ENCODE results near the gene SMPD1.
A peak's percentile ranks its signal among the peaks of the same experiment; 100 is the strongest.

The SMPD1 gene

GRCh38 chr11:6438979-6439571, 48.8 kb downstream of the SMPD1 start:
- Histone ChIP-seq H3K4me1 (ENCODE audit: control insufficient read depth, insufficient read depth, low read length, unreplicated experiment) (no peaks in the 10 kb centered on the region), H3K27ac (ENCODE audit: low read depth, low read length) (no peak overlapping the region), H3K36me3 (ENCODE audit: insufficient read depth, low read length) (no peaks in the 10 kb centered on the region), H3K27me3 (ENCODE audit: insufficient read depth, low read length) (no peaks in the 10 kb centered on the region), H2AFZ (ENCODE audit: low read length, unreplicated experiment) (peak overlapping the region; percentile 57), H3K4me3 (ENCODE audit: low read depth, low read length) (no peak overlapping the region), H3K79me2 (ENCODE audit: control insufficient read depth, insufficient read depth, low read length, unreplicated experiment) (no peaks in the 10 kb centered on the region)

DNA sequence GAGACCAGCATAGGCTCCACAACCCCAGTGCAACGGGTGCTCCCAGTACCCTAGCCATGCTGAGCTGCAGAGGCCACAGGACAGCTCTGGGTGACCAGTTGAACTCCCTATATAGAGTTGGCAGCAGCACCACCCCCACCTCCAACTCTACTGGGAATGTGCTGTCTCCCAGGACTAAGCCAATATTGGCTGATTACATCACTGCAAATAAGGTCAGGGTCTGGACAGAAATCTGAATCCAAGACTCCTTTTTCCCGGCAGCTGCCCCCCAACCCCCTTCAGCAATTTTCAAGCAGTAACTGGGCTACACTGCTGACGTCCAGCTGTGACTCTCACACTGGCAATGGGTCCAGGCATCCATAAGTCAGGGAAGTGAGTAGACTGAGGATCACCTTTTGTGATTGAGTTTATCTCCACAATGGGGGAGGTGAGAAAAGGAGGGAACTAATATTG, 50.7 kb downstream of the SMPD1 start, which contains the start of gene HPX:
Gene HPX (minus strand): TSS at position 82 of the 453 bp plus-strand sequence. CDS start 24 bp downstream, at position 58.
- Histone ChIP-seq H3K36me3 (ENCODE audit: insufficient read depth, low read length) (no peaks in the 10 kb centered on the region), H3K4me1 (ENCODE audit: control insufficient read depth, insufficient read depth, low read length, unreplicated experiment) (no peaks in the 10 kb centered on the region), H3K4me3 (ENCODE audit: low read depth, low read length) (no peak within 1 kb of the TSS), H3K79me2 (ENCODE audit: control insufficient read depth, insufficient read depth, low read length, unreplicated experiment) (no peaks in the 10 kb centered on the region), H3K27ac (ENCODE audit: low read depth, low read length) (no peak within 1 kb of the TSS), H3K27me3 (ENCODE audit: insufficient read depth, low read length) (no peaks in the 10 kb centered on the region), H2AFZ (ENCODE audit: low read length, unreplicated experiment) (no peak within 1 kb of the TSS)

DNA sequence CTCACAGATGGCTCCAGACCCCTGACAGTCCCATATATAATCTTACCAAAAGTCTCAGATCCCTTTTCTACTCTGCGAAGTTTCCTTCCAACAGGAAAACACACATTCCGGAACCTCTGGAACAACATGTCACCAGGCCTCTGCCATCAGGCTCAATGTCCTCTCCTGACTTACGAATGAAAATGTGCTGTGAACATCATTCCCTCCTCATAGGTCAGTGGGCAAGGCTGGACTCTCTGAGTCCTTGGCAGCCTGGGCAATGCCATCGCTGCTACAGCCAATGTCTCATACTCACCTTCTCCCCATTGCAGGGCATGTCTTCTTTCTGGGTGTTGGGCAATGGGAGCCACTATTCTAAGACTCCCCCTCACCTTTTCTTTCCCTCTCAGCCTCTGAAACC, 52.2 kb downstream of the SMPD1 start:
- no peaks in the 10 kb centered on the region for H3K79me2 ChIP-seq (ENCODE audit: control insufficient read depth, insufficient read depth, low read length, unreplicated experiment)
- no peaks in the 10 kb centered on the region for H3K4me1 ChIP-seq (ENCODE audit: control insufficient read depth, insufficient read depth, low read length, unreplicated experiment)
- no peak overlapping the region for H3K4me3 ChIP-seq (ENCODE audit: low read depth, low read length)
- H3K36me3 ChIP-seq (ENCODE audit: insufficient read depth, low read length), result no peaks in the 10 kb centered on the region
- H2AFZ ChIP-seq (ENCODE audit: low read length, unreplicated experiment), result no peak overlapping the region
- H3K27ac ChIP-seq (ENCODE audit: low read depth, low read length), result no peak overlapping the region
- no peaks in the 10 kb centered on the region for H3K27me3 ChIP-seq (ENCODE audit: insufficient read depth, low read length)

DNA sequence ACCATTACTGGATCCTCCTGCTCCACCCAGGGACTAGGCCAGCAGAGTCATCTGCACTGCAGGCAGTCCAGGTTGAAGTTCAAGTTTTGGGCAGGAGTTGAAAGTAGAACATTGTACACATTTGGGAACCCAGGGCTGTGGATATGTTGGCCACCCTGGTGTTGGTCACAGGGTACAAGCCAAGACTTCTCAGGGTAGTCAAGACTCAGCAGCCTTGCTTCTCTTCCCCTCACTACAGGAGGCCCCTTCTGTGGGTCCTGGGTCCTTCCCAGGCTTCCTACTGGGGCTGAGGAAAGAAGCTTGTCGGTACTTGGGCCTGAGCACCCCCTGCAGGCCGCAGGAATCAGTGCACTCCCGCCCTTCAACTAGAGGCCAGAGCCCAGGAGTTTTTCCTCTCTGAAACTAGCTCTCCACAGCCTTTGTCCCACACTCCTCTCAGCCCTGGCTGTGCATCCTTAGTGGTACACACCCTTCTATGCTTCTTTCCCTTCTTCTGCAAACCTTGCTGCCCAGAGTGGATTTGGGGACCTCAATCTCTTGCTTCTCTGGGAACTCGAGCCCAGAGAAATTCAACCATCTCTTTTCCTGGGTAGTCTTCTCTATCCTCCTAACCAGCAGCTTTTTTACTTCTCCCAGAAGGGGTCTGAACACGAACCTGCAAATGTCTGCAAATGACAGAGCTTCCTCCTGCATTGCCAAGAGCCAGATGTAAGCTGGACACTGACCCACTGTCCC, 53.2 kb downstream of the SMPD1 start:
- Histone ChIP-seq H3K36me3 (ENCODE audit: insufficient read depth, low read length) (no peaks in the 10 kb centered on the region), H3K79me2 (ENCODE audit: control insufficient read depth, insufficient read depth, low read length, unreplicated experiment) (no peaks in the 10 kb centered on the region), H3K27me3 (ENCODE audit: insufficient read depth, low read length) (no peaks in the 10 kb centered on the region), H2AFZ (ENCODE audit: low read length, unreplicated experiment) (no peak overlapping the region), H3K27ac (ENCODE audit: low read depth, low read length) (no peak overlapping the region), H3K4me3 (ENCODE audit: low read depth, low read length) (no peak overlapping the region), H3K4me1 (ENCODE audit: control insufficient read depth, insufficient read depth, low read length, unreplicated experiment) (no peaks in the 10 kb centered on the region)

All from ACC112 (cell line).